Duodenal mucosa (tissue), 2 donors: ENCODE measurements around the gene KCNH1.

ENCODE experiments used
- H3K27ac ChIP-seq: one replicate; pipeline ENCODE4 v1.7.0; 2013; ENCODE audit warnings: low read depth, low read length
- H3K27me3 ChIP-seq, 2 donors: one replicate each; pipeline ENCODE4 v1.7.0; 2013; ENCODE audit warnings: low read length in 2 of 2, control low read depth in 1 of 2; ENCODE audit not compliant: insufficient read depth in 2 of 2, control insufficient read depth in 1 of 2
- H3K36me3 ChIP-seq, 2 donors: one replicate each; pipeline ENCODE4 v1.7.0; 2013; ENCODE audit warnings: low read length in 2 of 2, control low read depth in 1 of 2; ENCODE audit not compliant: insufficient read depth in 2 of 2, control insufficient read depth in 1 of 2
- H3K4me1 ChIP-seq, 2 donors: one replicate each; pipeline ENCODE4 v1.7.0; 2013; ENCODE audit warnings: low read length in 2 of 2, control low read depth in 1 of 2; ENCODE audit not compliant: insufficient read depth in 2 of 2, control insufficient read depth in 1 of 2
- H3K4me3 ChIP-seq, 2 donors: one replicate each; pipeline ENCODE4 v1.7.0; 2013; ENCODE audit warnings: low read length in 2 of 2, low read depth in 1 of 2
- H3K9ac ChIP-seq, 2 donors: one replicate each; pipeline ENCODE4 v1.7.0; 2013; ENCODE audit warnings: low read length in 2 of 2, low read depth in 1 of 2
- H3K9me3 ChIP-seq, 2 donors: one replicate each; pipeline ENCODE4 v1.7.0; 2013; ENCODE audit warnings: low read length in 2 of 2, control low read depth in 1 of 2; ENCODE audit not compliant: control insufficient read depth in 1 of 2

KCNH1 gene

GRCh38 chr1:210698661-210699060 is 435.3 kb downstream of the KCNH1 start:
- Histone ChIP-seq H3K4me3 (no peak overlapping the region), H3K36me3 (no peaks in the 10 kb centered on the region), H3K27ac (no peak overlapping the region), H3K27me3 (no peaks in the 10 kb centered on the region), H3K9me3 (no peaks in the 10 kb centered on the region), H3K9ac (no peak overlapping the region), H3K4me1 (no peaks in the 10 kb centered on the region)

- Histone ChIP-seq H3K27me3 (no peaks in the 10 kb centered on the region), H3K4me1 (no peaks in the 10 kb centered on the region), H3K27ac (no peak overlapping the region), H3K9me3 (no peaks in the 10 kb centered on the region), H3K9ac (no peak overlapping the region), H3K4me3 (no peak overlapping the region), H3K36me3 (no peaks in the 10 kb centered on the region)
These were observed 436.8 kb downstream of the KCNH1 start for GRCh38 chr1:210697185-210697584.

- Histone ChIP-seq H3K9me3 (no peaks in the 10 kb centered on the region), H3K36me3 (no peaks in the 10 kb centered on the region), H3K27ac (no peak overlapping the region), H3K27me3 (no peaks in the 10 kb centered on the region), H3K9ac (no peak overlapping the region), H3K4me1 (no peaks in the 10 kb centered on the region), H3K4me3 (no peak overlapping the region)
These were observed 437.2 kb downstream of the KCNH1 start for GRCh38 chr1:210696709-210697108.

DNA sequence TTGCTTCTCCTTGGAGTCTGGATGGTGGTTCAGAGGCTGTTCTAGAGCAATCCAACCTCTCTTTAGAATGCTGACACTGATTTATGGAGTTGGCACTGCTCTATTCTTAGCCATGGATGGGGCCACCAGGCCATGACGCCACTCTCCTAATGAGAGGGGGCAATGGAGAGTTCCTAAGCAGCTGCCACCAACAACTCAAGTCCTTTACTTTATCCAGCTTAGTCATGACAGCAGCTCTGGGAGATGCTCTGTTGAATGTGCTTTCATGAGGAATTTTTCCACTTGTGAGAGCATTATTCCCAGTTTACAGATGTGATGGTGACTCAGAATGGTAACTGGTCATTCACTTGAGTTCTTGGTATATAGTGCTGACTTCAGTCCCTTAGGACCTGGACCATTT is 438.9 kb downstream of the KCNH1 start:
- Histone ChIP-seq H3K4me1 (no peaks in the 10 kb centered on the region), H3K27me3 (no peaks in the 10 kb centered on the region), H3K4me3 (no peak overlapping the region), H3K36me3 (no peaks in the 10 kb centered on the region), H3K9ac (no peak overlapping the region), H3K9me3 (no peaks in the 10 kb centered on the region), H3K27ac (no peak overlapping the region)

DNA sequence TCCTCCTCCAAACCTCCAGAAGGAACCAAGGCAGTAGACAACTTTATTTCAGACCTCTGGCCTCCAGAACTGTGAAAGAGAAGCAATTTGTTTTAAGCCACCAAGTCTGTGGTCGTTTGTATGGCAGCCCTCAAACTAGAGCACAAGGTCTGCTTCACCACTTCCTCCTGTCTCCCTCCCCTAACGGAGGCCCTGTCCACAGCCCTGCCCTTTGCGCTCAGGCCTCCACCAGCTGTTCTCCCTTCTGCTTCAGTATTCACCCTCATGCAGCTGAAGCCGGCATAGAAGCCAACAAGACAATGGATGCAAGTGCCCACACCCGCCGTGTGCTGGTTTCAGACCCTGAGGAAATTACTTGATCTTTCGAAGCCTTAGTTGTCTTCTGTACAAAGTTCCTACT is 441.2 kb downstream of the KCNH1 start:
- Histone ChIP-seq H3K27ac (no peak overlapping the region), H3K4me1 (no peaks in the 10 kb centered on the region), H3K4me3 (no peak overlapping the region), H3K9ac (no peak overlapping the region), H3K36me3 (no peaks in the 10 kb centered on the region), H3K27me3 (no peaks in the 10 kb centered on the region), H3K9me3 (no peaks in the 10 kb centered on the region)

DNA sequence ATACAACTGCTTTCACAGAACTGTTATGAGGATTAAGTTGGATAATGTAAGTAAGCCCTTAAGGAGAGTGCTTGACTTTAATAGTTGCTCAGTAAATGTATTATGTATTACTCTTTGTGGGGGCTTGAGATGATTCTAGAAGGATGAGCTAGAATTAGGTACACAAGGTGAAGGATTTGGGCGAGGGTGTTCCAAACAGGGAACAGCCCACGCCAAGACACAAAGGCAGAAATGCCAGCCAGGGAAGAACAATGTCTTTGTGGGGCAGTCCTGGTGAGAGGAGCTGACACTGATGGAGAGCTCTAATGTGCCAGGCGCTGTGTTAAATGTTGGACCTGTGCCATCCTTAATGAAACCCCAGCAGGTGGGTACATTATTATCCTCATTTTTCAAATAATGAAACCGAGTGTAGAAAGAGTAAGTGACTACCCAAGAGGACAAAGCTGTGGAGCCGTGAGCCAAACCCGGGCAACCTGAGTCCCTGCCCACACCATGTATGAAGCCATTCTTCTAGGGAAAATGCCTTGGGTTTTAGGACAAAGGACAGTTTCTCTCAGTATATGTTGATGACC is 442.8 kb downstream of the KCNH1 start:
- no peak overlapping the region for H3K4me3 ChIP-seq
- H3K9me3 ChIP-seq, result no peaks in the 10 kb centered on the region
- H3K27ac ChIP-seq, result no peak overlapping the region
- H3K27me3 ChIP-seq, result no peaks in the 10 kb centered on the region
- no peaks in the 10 kb centered on the region for H3K4me1 ChIP-seq
- no peak overlapping the region for H3K9ac ChIP-seq
- no peaks in the 10 kb centered on the region for H3K36me3 ChIP-seq

DNA sequence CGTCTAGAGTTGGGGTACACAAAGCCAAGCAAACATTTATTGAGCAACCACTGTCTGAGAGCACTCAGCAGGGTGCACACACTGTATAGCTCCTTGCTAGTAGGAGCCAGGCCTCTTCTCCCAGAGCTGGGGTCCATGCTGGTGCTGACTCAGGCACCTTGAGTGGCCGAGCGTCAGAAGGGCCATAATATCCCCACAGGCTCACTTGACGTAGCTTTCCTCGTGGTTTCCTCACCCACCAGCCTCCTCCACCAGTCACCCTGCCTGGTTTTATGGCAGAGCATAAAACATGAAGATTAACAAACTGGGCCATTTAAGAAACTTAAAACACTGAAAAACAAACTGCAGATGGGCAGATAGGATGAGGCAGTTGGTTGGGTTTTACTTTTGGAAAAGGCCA is 443.7 kb downstream of the KCNH1 start:
- Histone ChIP-seq H3K9me3 (no peaks in the 10 kb centered on the region), H3K9ac (no peak overlapping the region), H3K27ac (no peak overlapping the region), H3K4me3 (no peak overlapping the region), H3K27me3 (no peaks in the 10 kb centered on the region), H3K36me3 (no peaks in the 10 kb centered on the region), H3K4me1 (no peaks in the 10 kb centered on the region)

GRCh38 chr1:210689826-210690225 is 444.1 kb downstream of the KCNH1 start:
- Histone ChIP-seq H3K9ac (no peak overlapping the region), H3K36me3 (no peaks in the 10 kb centered on the region), H3K27ac (no peak overlapping the region), H3K4me1 (no peaks in the 10 kb centered on the region), H3K4me3 (no peak overlapping the region), H3K9me3 (no peaks in the 10 kb centered on the region), H3K27me3 (no peaks in the 10 kb centered on the region)

GRCh38 chr1:210688512-210689234 is 445.3 kb downstream of the KCNH1 start:
- H3K4me3 ChIP-seq, result no peak overlapping the region
- H3K27me3 ChIP-seq, result no peaks in the 10 kb centered on the region

GRCh38 chr1:210687582-210688279 is 446.2 kb downstream of the KCNH1 start:
- no peak overlapping the region for H3K27ac ChIP-seq
- no peak overlapping the region for H3K9ac ChIP-seq
- no peak overlapping the region for H3K4me3 ChIP-seq
- H3K9me3 ChIP-seq, result no peaks in the 10 kb centered on the region
- no peaks in the 10 kb centered on the region for H3K4me1 ChIP-seq
- no peaks in the 10 kb centered on the region for H3K27me3 ChIP-seq
- H3K36me3 ChIP-seq, result no peaks in the 10 kb centered on the region

More at GRCh38 chr1:210688512-210689234, 445.3 kb downstream of the KCNH1 start:
- Histone ChIP-seq H3K27ac (no peak overlapping the region), H3K36me3 (no peaks in the 10 kb centered on the region), H3K9ac (no peak overlapping the region), H3K9me3 (no peaks in the 10 kb centered on the region), H3K4me1 (no peaks in the 10 kb centered on the region)
